Germinal center (tissue), 1 donor: Measurements from ENCODE around the gene MAP2K4.
A peak's percentile ranks its signal among the peaks of the same experiment; 100 is the strongest.

Experiments used
- DNase-seq: peaks from one replicate; pipeline ENCODE4 v3.0.0; 2012; ENCODE audit warnings: mixed read lengths, low spot score

Gene MAP2K4

DNA sequence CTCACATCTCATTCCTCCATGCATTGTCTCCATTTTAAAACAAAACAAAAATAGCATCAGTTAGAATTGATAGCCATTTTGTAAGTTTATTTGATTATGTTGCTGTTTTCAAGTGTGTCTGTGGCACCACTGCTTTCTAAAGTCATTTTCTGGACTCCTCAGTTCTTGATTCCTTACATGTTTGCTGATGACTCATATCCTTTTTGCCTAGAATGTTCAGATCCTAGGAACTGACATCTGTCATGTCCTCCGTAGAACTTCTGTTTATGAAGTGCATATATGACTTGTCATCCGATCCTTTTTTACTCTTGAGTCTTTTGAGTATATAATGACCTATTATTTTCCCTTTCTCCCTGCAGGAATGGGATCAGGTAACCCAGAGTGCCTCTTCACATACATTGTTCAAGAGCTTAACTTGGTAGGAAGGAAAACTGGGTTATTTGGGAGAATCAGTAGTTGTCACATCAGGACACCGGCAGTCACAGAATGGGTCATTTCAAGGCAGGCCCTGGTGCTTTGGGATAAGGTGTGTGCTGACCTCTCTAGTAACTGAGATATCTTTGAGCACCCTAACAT lies 69.2 kb downstream of the MAP2K4 start:
- DNase-seq: no peak

- no peak for DNase-seq
Measured at GRCh38 chr17:12094336-12094735, 73.7 kb downstream of the MAP2K4 start.

DNA sequence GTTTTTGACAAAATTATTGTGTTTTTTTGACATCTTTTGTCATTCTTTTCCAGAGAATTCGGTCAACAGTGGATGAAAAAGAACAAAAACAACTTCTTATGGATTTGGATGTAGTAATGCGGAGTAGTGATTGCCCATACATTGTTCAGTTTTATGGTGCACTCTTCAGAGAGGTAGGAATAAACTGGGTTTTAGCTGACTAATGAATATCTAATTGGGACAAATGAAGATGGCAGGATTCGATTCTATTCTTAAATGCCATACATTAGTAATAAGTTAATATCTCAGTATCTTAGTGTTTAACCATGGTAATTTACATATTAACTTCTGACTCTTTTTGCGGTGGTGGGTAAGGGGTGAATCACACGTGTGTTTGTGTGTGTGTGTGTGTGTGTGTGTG lies 74.8 kb downstream of the MAP2K4 start:
- no peak for DNase-seq

GRCh38 chr17:12097326-12097725 lies 76.6 kb downstream of the MAP2K4 start:
- DNase-seq: no peak

- DNase-seq: peak; percentile 48
Measured at GRCh38 chr17:12098568-12098967, 77.9 kb downstream of the MAP2K4 start.

DNA sequence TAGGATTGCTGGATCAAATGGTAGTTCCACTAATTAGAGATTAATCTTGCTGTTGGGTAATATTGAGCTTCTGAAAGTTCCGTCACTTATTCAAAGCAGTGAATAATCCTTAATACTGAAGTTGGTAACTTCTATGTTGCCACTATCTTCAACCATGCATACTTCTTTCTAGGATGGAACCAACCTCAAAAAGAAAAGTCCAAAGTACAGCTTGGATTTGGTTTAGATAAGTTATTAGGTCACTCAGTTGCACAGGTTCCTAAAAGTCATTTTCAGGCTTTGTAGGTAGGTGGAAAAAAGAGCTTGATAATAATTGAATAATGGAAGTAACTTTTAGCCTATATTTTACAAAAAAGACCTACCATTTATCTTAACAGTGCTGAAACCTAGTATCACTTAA lies 78.7 kb downstream of the MAP2K4 start:
- DNase-seq: no peak

- no peak for DNase-seq
Measured at GRCh38 chr17:12104831-12105230, 84.2 kb downstream of the MAP2K4 start.

GRCh38 chr17:12107905-12108304 lies 87.2 kb downstream of the MAP2K4 start:
- no peak for DNase-seq

- no peak for DNase-seq
Measured at GRCh38 chr17:12110906-12111305, 90.2 kb downstream of the MAP2K4 start.

GRCh38 chr17:12113156-12113555 lies 92.5 kb downstream of the MAP2K4 start:
- DNase-seq: no peak

DNA sequence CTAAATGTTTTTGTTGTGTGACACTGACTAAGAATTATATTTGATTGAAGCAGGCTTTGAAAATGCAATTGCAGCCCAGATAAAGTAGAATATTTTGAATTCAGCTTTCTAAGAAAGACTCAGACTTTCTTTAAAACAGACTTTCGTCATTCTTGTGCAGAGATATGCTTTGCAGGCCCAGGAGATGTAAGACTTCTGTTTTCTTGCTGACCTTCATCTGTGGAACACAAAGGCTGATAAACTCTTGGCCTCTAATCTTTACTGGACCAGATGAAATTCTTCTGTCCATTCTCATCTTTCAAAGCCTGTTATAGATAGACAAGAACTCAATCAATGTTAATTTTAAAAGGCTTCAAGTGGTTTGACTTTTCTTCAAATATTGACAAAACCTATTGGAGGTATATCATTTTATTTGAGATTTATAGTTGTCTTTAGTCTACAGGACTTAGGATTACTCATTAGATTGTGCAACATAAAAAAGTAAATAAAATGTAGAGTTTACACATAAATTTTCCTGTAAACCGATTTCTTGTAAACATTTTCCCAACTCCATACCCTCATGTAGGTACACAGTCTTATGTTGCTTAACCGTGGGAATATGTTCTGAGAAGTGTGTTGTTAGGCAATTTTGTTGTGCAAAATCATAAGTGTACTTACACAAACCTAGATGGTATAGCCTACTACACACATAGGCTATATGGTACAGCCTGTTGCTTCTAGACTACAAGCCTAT lies 94.2 kb downstream of the MAP2K4 start:
- no peak for DNase-seq

GRCh38 chr17:12116143-12116542 lies 95.5 kb downstream of the MAP2K4 start:
- no peak for DNase-seq

GRCh38 chr17:12118617-12119016 lies 97.9 kb downstream of the MAP2K4 start:
- DNase-seq: no peak

GRCh38 chr17:12122075-12122474 lies 101.4 kb downstream of the MAP2K4 start:
- DNase-seq: no peak

DNA sequence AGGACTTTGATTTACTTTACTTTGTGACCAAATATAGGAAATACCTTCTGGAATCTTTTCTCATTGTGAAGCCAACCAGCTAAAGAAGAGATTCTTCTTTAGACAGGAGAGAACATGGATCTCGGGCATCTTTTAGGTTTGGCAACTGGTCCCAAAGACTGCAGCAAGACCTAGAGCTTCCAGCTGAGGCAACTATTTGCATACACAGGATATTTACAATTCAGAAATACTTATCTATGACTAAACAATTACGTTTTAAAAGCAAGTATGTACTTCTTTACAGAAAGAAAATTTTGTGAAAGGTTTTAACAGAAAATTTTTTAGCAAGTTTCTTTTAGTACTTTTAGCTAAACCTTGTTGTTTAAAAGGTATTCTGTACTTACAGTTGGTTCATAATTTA lies 106.5 kb downstream of the MAP2K4 start:
- no peak for DNase-seq

GRCh38 chr17:12127667-12128066 lies 107.0 kb downstream of the MAP2K4 start:
- DNase-seq: no peak

DNA sequence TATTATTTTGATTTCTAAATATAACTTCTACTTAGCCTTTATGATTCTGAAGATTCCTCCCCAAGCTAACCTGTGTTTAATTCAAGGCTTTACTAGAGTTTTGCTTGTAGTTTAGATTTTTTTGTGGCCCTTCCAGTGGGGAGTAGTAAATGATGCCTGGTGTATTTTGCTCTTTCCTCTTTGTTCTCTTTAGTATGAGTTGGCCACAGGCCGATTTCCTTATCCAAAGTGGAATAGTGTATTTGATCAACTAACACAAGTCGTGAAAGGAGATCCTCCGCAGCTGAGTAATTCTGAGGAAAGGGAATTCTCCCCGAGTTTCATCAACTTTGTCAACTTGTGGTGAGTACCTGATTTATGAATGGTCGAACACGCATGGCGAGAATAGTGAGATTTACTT lies 108.3 kb downstream of the MAP2K4 start:
- DNase-seq: no peak

GRCh38 chr17:12133183-12133582 lies 112.5 kb downstream of the MAP2K4 start:
- no peak for DNase-seq

DNA sequence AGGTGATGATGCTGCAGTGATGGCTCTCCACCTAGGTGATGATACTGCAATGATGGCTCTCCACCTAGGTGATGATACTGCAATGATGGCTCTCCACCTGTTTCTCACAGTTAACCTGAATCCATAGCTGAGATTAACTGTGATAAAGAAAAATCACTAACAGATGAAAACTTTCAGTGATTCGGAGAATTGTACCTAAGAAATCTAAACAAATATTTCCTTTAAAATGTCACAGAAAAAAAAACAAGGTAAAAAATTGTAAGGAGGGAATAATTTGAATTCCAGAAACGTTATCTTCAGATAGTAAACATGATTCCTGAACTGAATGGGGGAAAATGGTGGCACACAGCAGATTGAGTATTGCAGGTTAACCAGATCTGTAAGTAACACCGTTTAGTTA lies 113.4 kb downstream of the MAP2K4 start:
- DNase-seq: no peak

DNA sequence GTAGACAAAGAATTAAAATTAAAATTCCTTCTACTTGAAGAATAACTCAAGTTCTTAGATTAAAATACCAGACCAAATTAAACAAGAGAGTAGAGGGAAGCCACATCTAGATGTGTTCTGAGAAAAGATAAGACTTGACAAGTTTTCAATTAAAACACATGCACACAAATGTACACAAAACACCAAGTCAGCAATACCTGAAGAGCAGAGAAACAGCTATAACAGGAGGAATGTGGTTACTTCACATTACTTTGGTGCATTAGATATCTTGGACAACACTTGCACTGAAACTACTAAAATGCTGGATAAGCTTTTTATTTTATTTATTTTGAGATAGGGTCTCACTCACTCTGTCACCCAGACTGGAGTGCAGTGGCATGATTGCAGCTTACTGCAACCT lies 113.9 kb downstream of the MAP2K4 start:
- no peak for DNase-seq

DNA sequence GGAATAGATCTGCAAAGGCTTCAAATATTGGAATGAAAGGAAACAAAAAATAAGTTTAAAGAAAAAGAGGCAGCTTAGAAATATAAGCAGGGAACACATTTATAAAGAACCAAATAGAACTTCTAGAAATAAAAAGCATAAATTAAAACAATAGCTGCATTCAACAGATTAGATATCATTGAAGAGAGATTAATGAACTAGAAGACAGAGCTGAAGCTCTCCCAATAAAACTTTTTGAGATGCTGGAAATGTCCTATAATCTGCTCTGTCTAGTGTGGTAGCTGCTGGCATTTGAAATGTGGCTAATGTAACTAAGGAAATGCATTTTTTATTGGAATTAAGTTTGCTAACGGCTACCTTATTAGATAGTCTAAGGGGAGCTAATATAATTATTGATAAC lies 115.6 kb downstream of the MAP2K4 start:
- no peak for DNase-seq

DNA sequence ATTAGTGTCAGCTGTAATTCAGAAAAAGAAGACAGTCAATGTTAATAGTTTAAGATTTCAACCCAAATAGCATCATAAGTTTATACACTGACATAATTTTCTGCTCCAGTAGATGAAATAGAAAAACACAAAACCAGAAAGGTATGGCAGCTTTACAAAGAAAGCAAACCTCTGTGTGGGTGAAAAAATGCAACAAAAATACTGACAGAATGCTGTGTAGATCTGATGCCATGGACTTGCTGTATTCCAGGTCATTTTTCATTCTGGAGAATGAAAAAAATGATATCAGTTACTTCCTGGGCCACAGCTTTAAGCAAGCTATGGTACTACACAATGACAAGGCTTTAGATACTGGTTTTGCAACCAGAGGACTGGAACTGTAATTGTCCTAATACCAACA lies 116.0 kb downstream of the MAP2K4 start:
- DNase-seq: no peak

GRCh38 chr17:12137859-12138258 lies 117.2 kb downstream of the MAP2K4 start:
- no peak for DNase-seq

DNA sequence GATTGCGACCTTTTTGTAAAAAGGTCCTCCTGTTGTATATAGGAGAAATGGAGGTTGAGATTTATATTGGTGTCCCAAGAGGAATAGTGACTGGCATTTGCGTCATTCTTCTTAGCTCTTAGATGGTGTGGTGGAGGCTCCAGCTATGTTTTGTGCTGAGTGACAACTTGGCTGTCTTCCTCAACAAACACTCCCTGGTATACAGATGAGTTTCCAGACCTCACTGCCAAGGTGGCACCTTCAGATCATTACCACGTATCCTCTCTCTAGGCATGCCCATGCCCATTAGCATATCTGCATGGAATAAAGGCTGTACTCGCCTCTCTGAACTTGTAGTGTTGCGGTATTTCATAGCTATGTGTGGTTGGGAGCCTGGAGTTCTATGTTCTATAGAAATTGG lies 120.0 kb downstream of the MAP2K4 start:
- DNase-seq: no peak
